Nephron progenitor cell (in vitro differentiated cells): ENCODE measurements around the gene WDR74.

Source experiments
- DNase-seq: peaks from one replicate; pipeline ENCODE4 v3.0.0; 2021
- H3K27ac Mint-ChIP-seq: 2 replicates; pipeline ENCODE4 v1.8.0; 2021; ENCODE audit warnings: mild to moderate bottlenecking, moderate library complexity, mixed read lengths
- H3K27me3 Mint-ChIP-seq: 2 replicates; pipeline ENCODE4 v1.8.0; 2021; ENCODE audit warnings: mild to moderate bottlenecking, low read depth, mixed read lengths; ENCODE audit not compliant: poor library complexity
- H3K36me3 Mint-ChIP-seq: 2 replicates; pipeline ENCODE4 v1.8.0; 2021; ENCODE audit warnings: low read depth, mixed read lengths
- H3K4me1 Mint-ChIP-seq: 2 replicates; pipeline ENCODE4 v1.8.0; 2021; ENCODE audit warnings: mixed read lengths
- H3K4me3 Mint-ChIP-seq: 2 replicates; pipeline ENCODE4 v1.8.0; 2021; ENCODE audit warnings: mild to moderate bottlenecking, moderate library complexity, mixed read lengths
- H3K9me3 Mint-ChIP-seq: 2 replicates; pipeline ENCODE4 v1.8.0; 2021; ENCODE audit warnings: mild to moderate bottlenecking, moderate library complexity, mixed read lengths
- TF ChIP-seq, protein P1 (sequence below): fragments of 200-600 bp; sonication (generic); IDR thresholded peaks from 2 replicates; pipeline ENCODE4 v1.5.0; 2021; ENCODE audit warnings: antibody characterized with exemption

The WDR74 gene

GRCh38 chr11:62817129-62817528, 22.3 kb downstream of the WDR74 start:
- Mint-ChIP-seq H3K36me3 (peaks cover 45% of the 10 kb centered on the region), H3K4me1 (no peaks in the 10 kb centered on the region), H3K4me3 (no peak overlapping the region), H3K27ac (no peak overlapping the region), H3K9me3 (no peaks in the 10 kb centered on the region), H3K27me3 (no peaks in the 10 kb centered on the region)
- DNase-seq: no peak
- TF ChIP-seq, protein P1, sequence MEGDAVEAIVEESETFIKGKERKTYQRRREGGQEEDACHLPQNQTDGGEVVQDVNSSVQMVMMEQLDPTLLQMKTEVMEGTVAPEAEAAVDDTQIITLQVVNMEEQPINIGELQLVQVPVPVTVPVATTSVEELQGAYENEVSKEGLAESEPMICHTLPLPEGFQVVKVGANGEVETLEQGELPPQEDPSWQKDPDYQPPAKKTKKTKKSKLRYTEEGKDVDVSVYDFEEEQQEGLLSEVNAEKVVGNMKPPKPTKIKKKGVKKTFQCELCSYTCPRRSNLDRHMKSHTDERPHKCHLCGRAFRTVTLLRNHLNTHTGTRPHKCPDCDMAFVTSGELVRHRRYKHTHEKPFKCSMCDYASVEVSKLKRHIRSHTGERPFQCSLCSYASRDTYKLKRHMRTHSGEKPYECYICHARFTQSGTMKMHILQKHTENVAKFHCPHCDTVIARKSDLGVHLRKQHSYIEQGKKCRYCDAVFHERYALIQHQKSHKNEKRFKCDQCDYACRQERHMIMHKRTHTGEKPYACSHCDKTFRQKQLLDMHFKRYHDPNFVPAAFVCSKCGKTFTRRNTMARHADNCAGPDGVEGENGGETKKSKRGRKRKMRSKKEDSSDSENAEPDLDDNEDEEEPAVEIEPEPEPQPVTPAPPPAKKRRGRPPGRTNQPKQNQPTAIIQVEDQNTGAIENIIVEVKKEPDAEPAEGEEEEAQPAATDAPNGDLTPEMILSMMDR: no peak

GRCh38 chr11:62816557-62816956, 22.8 kb downstream of the WDR74 start:
- no peak overlapping the region for H3K27ac Mint-ChIP-seq
- TF ChIP-seq, protein P1: no peak
- DNase-seq: no peak
- H3K4me1 Mint-ChIP-seq: no peaks in the 10 kb centered on the region
- no peaks in the 10 kb centered on the region for H3K27me3 Mint-ChIP-seq
- no peaks in the 10 kb centered on the region for H3K9me3 Mint-ChIP-seq
- H3K36me3 Mint-ChIP-seq: peaks cover 44% of the 10 kb centered on the region
- no peak overlapping the region for H3K4me3 Mint-ChIP-seq

- Mint-ChIP-seq H3K27me3 (no peaks in the 10 kb centered on the region), H3K9me3 (no peaks in the 10 kb centered on the region), H3K4me3 (no peak overlapping the region), H3K4me1 (peaks cover 3% of the 10 kb centered on the region), H3K27ac (no peak overlapping the region), H3K36me3 (peaks cover 19% of the 10 kb centered on the region)
- no peak for DNase-seq
- TF ChIP-seq, protein P1: no peak
Observed at GRCh38 chr11:62811659-62812058, 27.7 kb downstream of the WDR74 start.

DNA sequence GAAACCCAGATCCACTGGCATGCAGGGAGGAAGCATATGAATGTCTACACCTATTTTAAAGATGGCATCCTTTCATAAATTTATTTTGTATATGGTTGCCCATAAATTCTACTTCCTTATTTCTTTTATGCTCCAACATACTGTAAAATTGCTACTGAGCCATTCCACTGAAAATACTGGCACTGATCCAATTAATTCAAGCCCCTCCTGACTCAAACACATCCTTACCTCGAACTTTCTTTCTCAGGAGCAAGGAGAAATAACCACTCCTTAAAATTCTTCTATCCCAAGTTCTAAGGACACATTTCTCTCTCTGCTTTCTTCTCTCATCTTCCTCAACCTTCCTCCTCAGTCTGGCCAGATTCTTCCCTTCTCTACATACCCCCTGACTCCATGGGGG, 28.6 kb downstream of the WDR74 start:
- Mint-ChIP-seq H3K4me1 (peaks cover 12% of the 10 kb centered on the region), H3K27me3 (no peaks in the 10 kb centered on the region)

DNA sequence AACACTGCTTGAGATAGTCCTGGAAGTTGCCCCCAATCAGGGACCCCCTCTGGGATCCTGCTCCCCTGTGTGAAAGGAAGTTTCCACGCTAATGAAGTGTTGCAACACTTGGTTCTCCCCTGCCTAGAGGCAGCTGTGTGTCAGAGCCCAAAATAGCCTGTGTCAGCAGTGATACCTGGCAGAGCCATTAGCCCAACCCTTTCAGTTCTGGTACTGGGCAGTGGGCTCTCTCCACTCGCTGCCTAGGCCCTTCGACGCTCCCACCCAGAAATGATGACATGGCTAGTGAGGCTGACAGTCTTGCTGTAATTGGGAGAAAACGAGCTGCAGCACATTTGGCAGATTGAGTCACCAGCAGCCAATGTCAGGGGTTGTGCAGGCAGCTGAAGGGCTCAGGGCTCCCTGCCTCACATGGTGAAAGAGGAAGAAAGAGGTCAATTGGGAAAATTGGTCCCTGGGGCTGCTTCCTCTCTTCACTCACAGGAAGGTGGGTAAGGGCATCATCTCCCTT, 32.7 kb downstream of the WDR74 start:
- Mint-ChIP-seq H3K9me3 (no peaks in the 10 kb centered on the region), H3K36me3 (peaks cover 24% of the 10 kb centered on the region), H3K4me1 (peaks cover 30% of the 10 kb centered on the region), H3K4me3 (peak overlapping the region; percentile 100), H3K27me3 (peaks cover 8% of the 10 kb centered on the region), H3K27ac (no peak overlapping the region)
- DNase-seq: no peak
- TF ChIP-seq, protein P1: no peak

More for the DNA sequence above, 28.6 kb downstream of the WDR74 start:
- no peak for DNase-seq
- Mint-ChIP-seq H3K27ac (no peak overlapping the region), H3K4me3 (no peak overlapping the region), H3K36me3 (peaks cover 10% of the 10 kb centered on the region), H3K9me3 (no peaks in the 10 kb centered on the region)
- TF ChIP-seq, protein P1: no peak

DNA sequence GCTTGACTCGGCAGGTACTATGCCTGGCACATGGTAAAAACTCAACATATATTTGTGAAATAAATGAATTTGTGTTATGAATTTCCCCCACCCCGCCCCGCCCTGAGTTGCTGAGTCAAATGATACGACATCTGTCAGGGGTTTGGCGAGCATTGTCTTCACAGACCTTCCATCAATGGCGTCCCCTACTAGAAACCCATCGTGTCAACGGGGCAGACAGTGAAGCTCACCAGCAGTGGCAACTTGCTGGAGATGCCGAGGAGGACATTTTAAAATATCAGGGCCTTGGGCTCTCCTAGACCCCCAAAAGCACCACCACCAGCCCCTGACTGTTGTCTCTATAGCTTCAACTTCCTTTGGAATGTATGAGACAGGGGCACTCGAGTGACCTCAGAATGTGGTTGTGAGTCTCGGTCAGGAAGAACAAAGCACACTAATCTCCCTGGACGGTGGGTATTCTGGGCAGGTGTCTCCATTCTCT, 33.4 kb downstream of the WDR74 start:
- TF ChIP-seq, protein P1: no peak
- peaks cover 8% of the 10 kb centered on the region for H3K27me3 Mint-ChIP-seq
- H3K36me3 Mint-ChIP-seq: peaks cover 30% of the 10 kb centered on the region
- H3K9me3 Mint-ChIP-seq: no peaks in the 10 kb centered on the region
- peak overlapping the region; percentile 100 for H3K4me3 Mint-ChIP-seq
- DNase-seq: no peak
- H3K4me1 Mint-ChIP-seq: peaks cover 30% of the 10 kb centered on the region
- peak overlapping the region; percentile 100 for H3K27ac Mint-ChIP-seq
